GF-D8 (cell line): ENCODE measurements around the gene NAGS.
"Not testable (repeated sequence)": the region's sequence is repeated elsewhere in the genome, so short reads cannot be mapped to it uniquely, and the experiment has no call there.

Source experiments
- DNase-seq: peaks from one replicate; lab custom pipeline; 2025; lab: John Stamatoyannopoulos, UW

The NAGS gene

DNA sequence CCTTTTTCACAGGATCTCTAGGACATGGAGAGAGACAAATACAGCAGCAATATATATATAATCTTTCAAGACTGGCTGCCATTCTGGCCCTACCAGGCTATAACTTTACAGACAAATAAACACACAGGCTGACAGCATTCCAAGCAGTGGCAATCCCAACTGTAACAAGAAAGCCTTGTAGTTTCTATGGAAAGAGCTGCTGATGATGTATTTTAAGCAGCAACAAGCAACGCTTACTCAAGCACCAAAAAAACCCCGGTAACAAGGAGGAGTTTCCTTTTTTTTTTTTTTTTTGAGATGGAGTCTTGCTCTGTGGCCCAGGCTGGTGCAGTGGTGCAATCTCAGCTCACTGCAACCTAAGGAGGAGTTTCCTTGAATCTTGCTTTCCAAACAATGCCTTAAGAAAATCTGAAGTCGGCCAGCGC lies 38.9 kb downstream of the NAGS start:
- DNase-seq: no peak

- DNase-seq: no peak
Measured at GRCh38 chr17:44044071-44044470, 39.6 kb downstream of the NAGS start.

DNA sequence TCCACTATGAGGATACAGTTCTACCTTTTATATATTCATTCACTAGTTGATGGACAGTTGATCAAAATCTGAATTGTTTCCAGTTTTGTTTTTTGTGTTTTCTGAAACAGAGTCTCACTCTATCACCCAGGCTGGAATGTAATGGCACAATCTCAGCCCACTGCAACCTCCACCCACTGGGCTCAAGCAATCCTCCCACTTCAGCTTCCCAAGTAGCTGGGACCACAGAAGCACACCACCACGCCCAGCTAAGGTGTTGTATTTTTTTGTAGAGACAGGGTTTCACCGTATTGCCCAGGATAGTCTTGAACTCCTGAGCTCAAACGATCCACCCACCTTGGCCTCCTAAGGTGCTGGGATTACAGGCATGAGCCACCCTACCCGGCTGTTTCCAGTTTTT lies 41.1 kb downstream of the NAGS start:
- DNase-seq: no peak

- not testable (repeated sequence) for DNase-seq
Measured at GRCh38 chr17:44046893-44047292, 42.5 kb downstream of the NAGS start.

DNA sequence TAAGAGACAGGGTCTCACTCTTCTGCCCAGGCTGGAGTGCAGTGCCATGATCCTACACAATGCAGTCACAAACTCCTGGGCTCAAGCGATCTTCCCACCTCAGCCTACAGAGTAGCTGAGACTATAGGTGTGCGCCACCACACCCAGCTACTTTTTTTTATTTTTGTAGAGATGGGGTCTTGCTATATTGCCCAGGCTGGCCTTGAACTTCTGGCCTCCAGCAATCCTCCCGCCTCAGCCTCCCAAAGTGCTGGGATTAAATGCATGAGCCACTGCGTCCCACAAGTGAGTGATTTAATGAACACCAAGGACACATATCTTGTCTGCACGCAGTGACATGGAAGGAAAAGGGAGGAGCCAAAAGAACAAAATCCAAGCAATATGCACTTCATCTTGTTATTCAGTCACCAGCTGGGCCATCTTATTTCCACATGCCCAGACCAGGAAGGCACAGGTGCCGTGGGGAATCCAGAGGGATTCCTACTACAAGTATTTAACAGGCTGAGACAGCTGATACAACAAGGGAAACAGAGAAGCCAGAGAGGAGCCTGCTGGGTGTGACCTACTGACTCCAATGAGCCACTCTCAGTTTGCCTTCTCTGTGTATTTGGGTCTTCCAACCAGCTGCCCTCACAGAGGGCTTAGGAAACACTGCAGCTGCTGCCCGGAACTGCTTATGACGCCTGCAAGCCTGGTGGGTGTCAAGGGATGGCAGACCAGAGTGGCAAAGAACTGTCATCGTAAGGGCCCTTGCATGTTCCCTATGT lies 45.1 kb downstream of the NAGS start:
- DNase-seq: no peak

GRCh38 chr17:44053125-44053872 lies 48.9 kb downstream of the NAGS start:
- DNase-seq: no peak
